Measurements from ENCODE around the gene PNKD.

DNA sequence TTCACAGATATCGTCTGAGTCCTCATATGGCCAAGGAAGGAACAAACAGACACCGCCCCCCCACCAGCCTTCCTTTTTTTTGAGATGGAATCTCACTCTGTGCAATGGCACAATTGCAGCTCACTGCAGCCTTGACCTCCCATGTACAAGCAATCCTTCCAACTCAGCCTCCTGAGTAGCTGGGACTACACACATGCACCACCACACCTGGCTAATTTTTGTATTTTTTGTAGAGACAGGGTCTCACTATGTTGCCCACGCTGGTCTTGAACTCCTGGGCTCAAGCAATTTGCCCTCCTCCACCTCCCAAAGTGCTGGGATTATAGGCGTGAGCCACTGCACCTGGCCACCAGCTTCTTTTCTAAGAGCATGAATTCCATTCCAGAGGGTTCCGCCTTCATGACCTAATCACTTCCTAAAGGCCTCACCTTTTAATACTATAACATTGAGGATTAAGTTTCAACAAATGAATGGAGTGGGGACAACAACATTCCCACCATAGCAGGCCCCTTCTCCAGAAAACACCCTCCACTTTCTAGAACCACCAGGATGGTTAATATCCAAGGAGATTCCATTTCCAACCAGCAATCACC is 24.2 kb downstream of the PNKD start:
- TF ChIP-seq, protein P1, sequence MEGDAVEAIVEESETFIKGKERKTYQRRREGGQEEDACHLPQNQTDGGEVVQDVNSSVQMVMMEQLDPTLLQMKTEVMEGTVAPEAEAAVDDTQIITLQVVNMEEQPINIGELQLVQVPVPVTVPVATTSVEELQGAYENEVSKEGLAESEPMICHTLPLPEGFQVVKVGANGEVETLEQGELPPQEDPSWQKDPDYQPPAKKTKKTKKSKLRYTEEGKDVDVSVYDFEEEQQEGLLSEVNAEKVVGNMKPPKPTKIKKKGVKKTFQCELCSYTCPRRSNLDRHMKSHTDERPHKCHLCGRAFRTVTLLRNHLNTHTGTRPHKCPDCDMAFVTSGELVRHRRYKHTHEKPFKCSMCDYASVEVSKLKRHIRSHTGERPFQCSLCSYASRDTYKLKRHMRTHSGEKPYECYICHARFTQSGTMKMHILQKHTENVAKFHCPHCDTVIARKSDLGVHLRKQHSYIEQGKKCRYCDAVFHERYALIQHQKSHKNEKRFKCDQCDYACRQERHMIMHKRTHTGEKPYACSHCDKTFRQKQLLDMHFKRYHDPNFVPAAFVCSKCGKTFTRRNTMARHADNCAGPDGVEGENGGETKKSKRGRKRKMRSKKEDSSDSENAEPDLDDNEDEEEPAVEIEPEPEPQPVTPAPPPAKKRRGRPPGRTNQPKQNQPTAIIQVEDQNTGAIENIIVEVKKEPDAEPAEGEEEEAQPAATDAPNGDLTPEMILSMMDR (conservative IDR thresholded peaks at IDR 0.05; ENCODE audit: low read length): no peak
- no peak for TF ChIP-seq EZH2phosphoT487 (IDR thresholded peaks at IDR 0.05; ENCODE audit: borderline replicate concordance, low read depth, low read length)
